HCT116 (cell line): ENCODE measurements around the gene AGTRAP. TPM values are rescaled to one million over a fixed set of nuclear protein-coding genes. Genes with fewer than 3 reads are reported as not detected.

ENCODE experiments used
- ATAC-seq: fragments of 200-7000 bp; cut with Tn5 transposase; 2 replicates; pipeline ENCODE4 v1.9.1; 2020; ENCODE audit warnings: mild to moderate bottlenecking, moderate library complexity
- BruUV-seq: library from RNA; stranded (reverse); fragments of 400-500 nt; replicated peaks from 2 replicates; lab custom pipeline; 2021; lab: Mats Ljungman, UMichigan
- CTCF ChIA-PET: fragments of 300-600 bp; sonication (Branson Sonifier 250); formaldehyde crosslinking; loops from one replicate; lab custom pipeline; 2021; ENCODE audit warnings: antibody characterized with exemption; lab: Charles Lee
- POLR2A ChIA-PET: fragments of 300-600, 350-600 bp; sonication (Branson Sonifier 250); formaldehyde crosslinking; loops from one replicate; lab custom pipeline; 2021; ENCODE audit warnings: antibody characterized with exemption; lab: Charles Lee
- RAD21 ChIA-PET, 2 experiments: fragments of 300-600 bp; sonication (Branson Sonifier 250); formaldehyde crosslinking; loops; one replicate each; lab custom pipeline; 2023; ENCODE audit warnings: low total read pairs in 2 of 2; ENCODE audit not compliant: uncharacterized antibody in 2 of 2, unreplicated experiment in 2 of 2, low non-redundant PET in 1 of 2; lab: Charles Lee
- DNase-seq: peaks from one replicate; pipeline ENCODE4 v3.0.0-alpha.2; 2010; ENCODE audit warnings: low read depth, low spot score
- H2AFZ ChIP-seq: fragments of 200-600 bp; shearing (Covaris generic), sonication (generic); 2 replicates; pipeline ENCODE4 v1.6.1; 2017; ENCODE audit warnings: low read depth, mixed run types, mixed read lengths, antibody characterized with exemption, low read length; ENCODE audit not compliant: poor library complexity, severe bottlenecking
- H3K27ac ChIP-seq: 2 replicates; pipeline ENCODE4 v1.5.1; 2012; ENCODE audit warnings: low read depth, low read length
- H3K27me3 ChIP-seq: fragments of 200-600 bp; sonication (generic); 2 replicates; pipeline ENCODE4 v1.6.1; 2016; ENCODE audit warnings: mixed run types, low read length, mixed read lengths; ENCODE audit not compliant: insufficient read depth
- H3K36me3 ChIP-seq, 2 experiments: fragments of 200-500 bp in 1 of 2; fragments of 200-600 bp in 1 of 2; sonication (Bioruptor generic) in 1 of 2; sonication (generic) in 1 of 2; 2 replicates each; pipeline versions ENCODE4 v1.5.1 to v1.6.1; 2014 to 2016; ENCODE audit warnings: low read length in 2 of 2, inconsistent platforms in 1 of 2, mixed read lengths in 1 of 2, mixed run types in 1 of 2; ENCODE audit not compliant: insufficient read depth in 2 of 2, control insufficient read depth in 1 of 2
- H3K4me1 ChIP-seq, 2 experiments: fragments of 200-600 bp in 1 of 2; sonication (generic) in 1 of 2; 2 replicates each; pipeline versions ENCODE4 v1.5.1 to v1.6.1; 2012 to 2017; ENCODE audit warnings: low read length in 2 of 2, inconsistent platforms in 1 of 2, mild to moderate bottlenecking in 1 of 2, mixed read lengths in 1 of 2, mixed run types in 1 of 2, moderate library complexity in 1 of 2; ENCODE audit not compliant: insufficient read depth in 2 of 2, control insufficient read depth in 1 of 2
- H3K4me2 ChIP-seq: fragments of 200-600 bp; sonication (generic); 2 replicates; pipeline ENCODE4 v1.6.1; 2017; ENCODE audit warnings: mixed run types, low read length, mixed read lengths
- H3K4me3 ChIP-seq, 2 experiments: fragments of 200-600 bp in 1 of 2; sonication (generic) in 1 of 2; replicated peaks in 1 of 2; 2 replicates each; pipeline ENCODE4 v1.5.1; 2011 to 2016; ENCODE audit warnings: low read length in 2 of 2, control low read depth in 1 of 2, low read depth in 1 of 2, mild to moderate bottlenecking in 1 of 2, mixed read lengths in 1 of 2, mixed run types in 1 of 2
- H3K79me2 ChIP-seq: fragments of 200-600 bp; sonication (generic); 2 replicates; pipeline ENCODE4 v1.6.1; 2017; ENCODE audit warnings: mild to moderate bottlenecking, mixed run types, low read length, moderate library complexity, mixed read lengths; ENCODE audit not compliant: insufficient read depth
- H3K9ac ChIP-seq: fragments of 200-600 bp; sonication (generic); 2 replicates; pipeline ENCODE4 v1.6.1; 2016; ENCODE audit warnings: low read length, mixed read lengths
- H3K9me2 ChIP-seq: fragments of 200-600 bp; sonication (generic), shearing (Covaris generic); 2 replicates; pipeline ENCODE4 v1.6.1; 2017; ENCODE audit warnings: mixed run types, mild to moderate bottlenecking, moderate library complexity; ENCODE audit not compliant: insufficient read depth
- H3K9me3 ChIP-seq, 2 experiments: fragments of 200-500 bp in 1 of 2; fragments of 200-600 bp in 1 of 2; sonication (Bioruptor generic) in 1 of 2; sonication (generic) in 1 of 2; 2 replicates each; pipeline ENCODE4 v1.6.1; 2014 to 2017; ENCODE audit warnings: low read length in 2 of 2, mixed read lengths in 2 of 2, inconsistent platforms in 1 of 2, low read depth in 1 of 2, mild to moderate bottlenecking in 1 of 2, mixed run types in 1 of 2, moderate library complexity in 1 of 2; ENCODE audit not compliant: control insufficient read depth in 1 of 2, insufficient read depth in 1 of 2
- H4K20me1 ChIP-seq: fragments of 200-600 bp; sonication (generic), shearing (Covaris generic); 2 replicates; pipeline ENCODE4 v1.6.1; 2017; ENCODE audit warnings: mixed run types, mild to moderate bottlenecking, moderate library complexity; ENCODE audit not compliant: insufficient read depth
- CBX3 ChIP-seq: IDR thresholded peaks from 2 replicates; pipeline ENCODE4 v1.6.1; 2012; ENCODE audit warnings: low read depth
- CEBPB ChIP-seq: IDR thresholded peaks from 2 replicates; pipeline ENCODE4 v1.6.1; 2012; ENCODE audit warnings: low read depth
- CTCF ChIP-seq, 3 experiments: fragments of 200-600 bp in 1 of 3; sonication (generic) in 1 of 3; IDR thresholded peaks in 2 of 3; conservative IDR thresholded peaks in 1 of 3; 2 replicates each; pipeline ENCODE4 v1.5.1; 2012 to 2017; ENCODE audit warnings: low read depth in 2 of 3, low read length in 2 of 3, antibody characterized with exemption in 1 of 3, borderline replicate concordance in 1 of 3, control low read depth in 1 of 3, mild to moderate bottlenecking in 1 of 3, mixed read lengths in 1 of 3, mixed run types in 1 of 3, moderate library complexity in 1 of 3; ENCODE audit not compliant: insufficient read depth in 1 of 3
- EGR1 ChIP-seq: IDR thresholded peaks from 2 replicates; pipeline ENCODE4 v1.6.1; 2012; ENCODE audit warnings: low read depth
- EZH2phosphoT487 ChIP-seq: fragments of 200-600 bp; IDR thresholded peaks from 2 replicates; pipeline ENCODE4 v1.6.1; 2018; ENCODE audit warnings: antibody characterized with exemption, borderline replicate concordance
- JUND ChIP-seq: IDR thresholded peaks from 2 replicates; pipeline ENCODE4 v1.6.1; 2012
- MAX ChIP-seq: IDR thresholded peaks from 2 replicates; pipeline ENCODE4 v1.6.1; 2012
- POLR2A ChIP-seq: IDR thresholded peaks from 2 replicates; pipeline ENCODE4 v1.7.0; 2011; ENCODE audit warnings: borderline replicate concordance; ENCODE audit not compliant: insufficient read depth, insufficient read length; ENCODE audit errors: extremely low read depth
- POLR2AphosphoS5 ChIP-seq: IDR thresholded peaks from 2 replicates; pipeline ENCODE4 v1.6.1; 2011; ENCODE audit warnings: mild to moderate bottlenecking, low read depth, low read length, moderate library complexity
- RAD21 ChIP-seq: IDR thresholded peaks from 2 replicates; pipeline ENCODE4 v1.6.1; 2012; ENCODE audit warnings: low read depth, mild to moderate bottlenecking
- SIN3A ChIP-seq: IDR thresholded peaks from 2 replicates; pipeline ENCODE4 v1.6.1; 2012; ENCODE audit warnings: low read depth
- SP1 ChIP-seq: IDR thresholded peaks from 2 replicates; pipeline ENCODE4 v1.6.1; 2012; ENCODE audit warnings: low read depth
- SRF ChIP-seq: IDR thresholded peaks from 2 replicates; pipeline ENCODE4 v1.6.1; 2012; ENCODE audit warnings: low read depth
- TCF7L2 ChIP-seq: IDR thresholded peaks from 2 replicates; pipeline ENCODE4 v1.7.0; 2011; ENCODE audit warnings: borderline replicate concordance, inconsistent platforms; ENCODE audit not compliant: insufficient read depth, insufficient read length; ENCODE audit errors: extremely low read depth
- YY1 ChIP-seq: IDR thresholded peaks from 2 replicates; pipeline ENCODE4 v1.6.1; 2011; ENCODE audit warnings: low read length, low read depth, moderate library complexity, mild to moderate bottlenecking; ENCODE audit not compliant: insufficient replicate concordance; ENCODE audit errors: extremely low read depth
- ZFX ChIP-seq: fragments of 450-650 bp; IDR thresholded peaks from 2 replicates; pipeline ENCODE4 v1.6.1; 2017
- ZNF274 ChIP-seq: fragments of 200-500 bp; sonication (Bioruptor generic); IDR thresholded peaks from 2 replicates; pipeline ENCODE4 v1.6.1; 2014; ENCODE audit warnings: mild to moderate bottlenecking, low read depth, low read length, inconsistent platforms
- intact Hi-C: fragments of 100-400 bp; cut with micrococcal nuclease; formaldehyde crosslinking; loops from 2 replicates; pipeline ENCODE4 v1.10.0; 2022
- total RNA-seq: library from RNA; stranded (reverse); gene quantifications from one replicate; pipeline ENCODE4 v1.2.1, GENCODE V29; 2021; ENCODE audit not compliant: unreplicated experiment
- TF ChIP-seq, protein P1 (sequence below): IDR thresholded peaks from 2 replicates; pipeline ENCODE4 v1.6.1; 2012
- TF ChIP-seq, protein P2 (sequence below): IDR thresholded peaks from 2 replicates; pipeline ENCODE4 v1.6.1; 2012; ENCODE audit warnings: low read depth

The AGTRAP gene
- total RNA-seq, 1 experiment from 2014 or later, result 49.0 TPM

GRCh38 chr1:11714831-11715575 lies 20.9 kb upstream of the AGTRAP start:
- H3K27ac ChIP-seq, result no peak overlapping the region
- H4K20me1 ChIP-seq, result no peaks in the 10 kb centered on the region
- intact Hi-C loops, result loop anchor here (5.0 kb wide), 1 partner anchor 678 kb away; no protein-coding TSS in a partner anchor
- H3K9me3 ChIP-seq, result no peaks in the 10 kb centered on the region
- ChIA-PET RAD21 (no interaction called here), CTCF (interaction anchor here (0.6 kb wide), 1 partner anchor 677 kb away, joined by 3 read pairs; no protein-coding TSS in a partner anchor), POLR2A (no interaction called here)
- ATAC-seq, result no peak
- no peak overlapping the region for H3K4me3 ChIP-seq
- no peak for TF ChIP-seq CEBPB
- TF ChIP-seq, protein P1, sequence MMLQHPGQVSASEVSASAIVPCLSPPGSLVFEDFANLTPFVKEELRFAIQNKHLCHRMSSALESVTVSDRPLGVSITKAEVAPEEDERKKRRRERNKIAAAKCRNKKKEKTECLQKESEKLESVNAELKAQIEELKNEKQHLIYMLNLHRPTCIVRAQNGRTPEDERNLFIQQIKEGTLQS, result no peak
- no peak for TF ChIP-seq EZH2phosphoT487
- TF ChIP-seq, protein P2, sequence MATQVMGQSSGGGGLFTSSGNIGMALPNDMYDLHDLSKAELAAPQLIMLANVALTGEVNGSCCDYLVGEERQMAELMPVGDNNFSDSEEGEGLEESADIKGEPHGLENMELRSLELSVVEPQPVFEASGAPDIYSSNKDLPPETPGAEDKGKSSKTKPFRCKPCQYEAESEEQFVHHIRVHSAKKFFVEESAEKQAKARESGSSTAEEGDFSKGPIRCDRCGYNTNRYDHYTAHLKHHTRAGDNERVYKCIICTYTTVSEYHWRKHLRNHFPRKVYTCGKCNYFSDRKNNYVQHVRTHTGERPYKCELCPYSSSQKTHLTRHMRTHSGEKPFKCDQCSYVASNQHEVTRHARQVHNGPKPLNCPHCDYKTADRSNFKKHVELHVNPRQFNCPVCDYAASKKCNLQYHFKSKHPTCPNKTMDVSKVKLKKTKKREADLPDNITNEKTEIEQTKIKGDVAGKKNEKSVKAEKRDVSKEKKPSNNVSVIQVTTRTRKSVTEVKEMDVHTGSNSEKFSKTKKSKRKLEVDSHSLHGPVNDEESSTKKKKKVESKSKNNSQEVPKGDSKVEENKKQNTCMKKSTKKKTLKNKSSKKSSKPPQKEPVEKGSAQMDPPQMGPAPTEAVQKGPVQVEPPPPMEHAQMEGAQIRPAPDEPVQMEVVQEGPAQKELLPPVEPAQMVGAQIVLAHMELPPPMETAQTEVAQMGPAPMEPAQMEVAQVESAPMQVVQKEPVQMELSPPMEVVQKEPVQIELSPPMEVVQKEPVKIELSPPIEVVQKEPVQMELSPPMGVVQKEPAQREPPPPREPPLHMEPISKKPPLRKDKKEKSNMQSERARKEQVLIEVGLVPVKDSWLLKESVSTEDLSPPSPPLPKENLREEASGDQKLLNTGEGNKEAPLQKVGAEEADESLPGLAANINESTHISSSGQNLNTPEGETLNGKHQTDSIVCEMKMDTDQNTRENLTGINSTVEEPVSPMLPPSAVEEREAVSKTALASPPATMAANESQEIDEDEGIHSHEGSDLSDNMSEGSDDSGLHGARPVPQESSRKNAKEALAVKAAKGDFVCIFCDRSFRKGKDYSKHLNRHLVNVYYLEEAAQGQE, result no peak
- no peak for TF ChIP-seq POLR2A
- TF ChIP-seq RAD21, result no peak
- TF ChIP-seq CTCF (IDR thresholded peaks at IDR 0.05 in 2 of 3, conservative IDR thresholded peaks at IDR 0.05 in 1 of 3; ENCODE audit: borderline replicate concordance in 1 of 3, insufficient read depth in 1 of 3, low read depth in 2 of 3, low read length in 2 of 3), result no peak
- no peak for TF ChIP-seq JUND
- TF ChIP-seq POLR2AphosphoS5, result no peak
- TF ChIP-seq ZNF274, result no peak
- TF ChIP-seq TCF7L2, result no peak
- no peak for TF ChIP-seq YY1
- no peak for TF ChIP-seq EGR1
- no peak for TF ChIP-seq SIN3A
- TF ChIP-seq SRF, result no peak
- TF ChIP-seq CBX3, result no peak
- TF ChIP-seq SP1, result no peak
- no peak for TF ChIP-seq MAX
- no peak for TF ChIP-seq ZFX
- no peak overlapping the region for H3K4me2 ChIP-seq
- no peaks in the 10 kb centered on the region for H3K9me2 ChIP-seq
- no peaks in the 10 kb centered on the region for H3K79me2 ChIP-seq
- no TSS peak for BruUV-seq
- no peaks in the 10 kb centered on the region for H3K36me3 ChIP-seq
- H3K9ac ChIP-seq, result no peak overlapping the region
- H3K27me3 ChIP-seq, result no peaks in the 10 kb centered on the region
- DNase-seq, result no peak
- no peak overlapping the region for H2AFZ ChIP-seq
- H3K4me1 ChIP-seq, result peaks cover 0 to 12% of the 10 kb centered on the region in 2 experiments; a peak in 2 of 4 replicates
